ENCODE data around the gene APOL1. TPM values are rescaled to one million over a fixed set of nuclear protein-coding genes. Genes with fewer than 3 reads are reported as not detected.
"Not testable (repeated sequence)": the region's sequence is repeated elsewhere in the genome, so short reads cannot be mapped to it uniquely, and the experiment has no call there.

APOL1 gene
- total RNA-seq, 3 donors from 2014 or later, result 26.0 to 85.7 (median 68.5) TPM

GRCh38 chr22:36208162-36208765 lies 44.7 kb upstream of the APOL1 start:
- DNase-seq (no peak), ATAC-seq (no peak)
- no peaks in the 10 kb centered on the region for H3K36me3 ChIP-seq (ENCODE audit: low read depth)
- intact Hi-C loops (cut with DNase I, micrococcal nuclease), result no loop called here
- TF ChIP-seq CTCF (IDR thresholded peaks at IDR 0.05), result no peak
- H3K4me1 ChIP-seq (ENCODE audit: low read depth), result no peaks in the 10 kb centered on the region
- no peaks in the 10 kb centered on the region for H3K9me3 ChIP-seq
- no peak overlapping the region for H3K4me3 ChIP-seq

GRCh38 chr22:36208914-36209313 lies 44.0 kb upstream of the APOL1 start:
- ATAC-seq, result no peak
- H3K4me3 ChIP-seq, result no peak overlapping the region
- no peaks in the 10 kb centered on the region for H3K4me1 ChIP-seq (ENCODE audit: low read depth)
- H3K9me3 ChIP-seq, result no peaks in the 10 kb centered on the region
- DNase-seq, result no peak
- intact Hi-C loops (cut with DNase I, micrococcal nuclease), result no loop called here
- no peak for TF ChIP-seq CTCF (IDR thresholded peaks at IDR 0.05)
- H3K36me3 ChIP-seq (ENCODE audit: low read depth), result no peaks in the 10 kb centered on the region

GRCh38 chr22:36209488-36209908 lies 43.4 kb upstream of the APOL1 start:
- H3K9me3 ChIP-seq; DNase-seq; ATAC-seq; H3K4me3 ChIP-seq; H3K36me3 ChIP-seq (ENCODE audit: low read depth); intact Hi-C loops (cut with DNase I, micrococcal nuclease); H3K4me1 ChIP-seq (ENCODE audit: low read depth): not testable (repeated sequence)

- DNase-seq (no peak), ATAC-seq (no peak)
- no peak for TF ChIP-seq CTCF (IDR thresholded peaks at IDR 0.05)
- Histone ChIP-seq H3K4me1 (ENCODE audit: low read depth) (no peaks in the 10 kb centered on the region), H3K4me3 (no peak overlapping the region), H3K36me3 (ENCODE audit: low read depth) (no peaks in the 10 kb centered on the region), H3K9me3 (no peaks in the 10 kb centered on the region)
- intact Hi-C loops (cut with DNase I, micrococcal nuclease), result no loop called here
These were observed 42.7 kb upstream of the APOL1 start for GRCh38 chr22:36210224-36210623.

- Histone ChIP-seq H3K4me3 (no peak overlapping the region), H3K9me3 (no peaks in the 10 kb centered on the region), H3K4me1 (ENCODE audit: low read depth) (no peaks in the 10 kb centered on the region), H3K36me3 (ENCODE audit: low read depth) (no peaks in the 10 kb centered on the region)
- TF ChIP-seq CTCF (IDR thresholded peaks at IDR 0.05), result no peak
- intact Hi-C loops (cut with DNase I, micrococcal nuclease), result no loop called here
- ATAC-seq, result peak; percentile 33
- peak in 1 of 3 donors; percentile 33 for DNase-seq
These were observed 41.6 kb upstream of the APOL1 start for GRCh38 chr22:36211237-36211861.

- intact Hi-C loops (cut with DNase I, micrococcal nuclease), result no loop called here
- ATAC-seq (peak; percentile 28), DNase-seq (no peak)
- no peaks in the 10 kb centered on the region for H3K9me3 ChIP-seq
- H3K4me1 ChIP-seq (ENCODE audit: low read depth), result no peaks in the 10 kb centered on the region
- no peaks in the 10 kb centered on the region for H3K36me3 ChIP-seq (ENCODE audit: low read depth)
- no peak for TF ChIP-seq CTCF (IDR thresholded peaks at IDR 0.05)
- no peak overlapping the region for H3K4me3 ChIP-seq
These were observed 40.0 kb upstream of the APOL1 start for GRCh38 chr22:36212901-36213300.

All from mucosa of descending colon (tissue), 3 donors.